ENCODE data around the gene DCTN4. TPM values are rescaled to one million over a fixed set of nuclear protein-coding genes. Genes with fewer than 3 reads are reported as not detected.

Gene DCTN4
- polyA plus RNA-seq, 2 of the 4 experiments (the other 2 are of a cell fraction): 18.7 to 38.4 TPM

DNA sequence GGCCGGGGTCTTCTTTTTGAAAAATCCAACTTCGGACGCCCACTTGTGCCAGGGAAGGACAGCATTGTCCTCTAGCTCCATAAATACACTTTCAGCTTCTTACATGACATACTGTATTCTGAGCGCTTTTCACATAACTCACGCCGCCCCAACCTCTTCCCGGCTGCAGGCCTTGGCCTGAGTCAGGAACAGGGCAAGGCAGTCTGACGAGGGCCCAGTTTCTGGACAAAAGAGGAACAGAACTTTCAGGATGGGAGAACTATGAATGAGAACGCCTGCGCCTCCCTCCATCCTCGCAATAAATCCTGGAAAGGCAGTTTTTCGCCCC, 650 bp downstream of the DCTN4 start:
- CTCF ChIA-PET: interaction anchor here (0.5 to 2.2 kb wide), 4 partner anchors 17 to 413 kb away, joined by 3 to 8 read pairs (median 5); partner anchors contain the start of gene SMIM3

GRCh38 chr5:150757087-150757649, 1.6 kb downstream of the DCTN4 start:
- FAIRE-seq (no peak), DNase-seq (ENCODE audit: low read depth in 1 of 2, low spot score in 1 of 2) (no peak), ATAC-seq (no peak)
- POLR2A ChIA-PET: no interaction called here
- peak overlapping the region; percentile 58 to 93; a peak in 5 of 6 replicates for H3K27ac ChIP-seq
- peak overlapping the region; percentile 87 for H3K4me2 ChIP-seq
- peak overlapping the region; percentile 58 for H3K4me3 ChIP-seq
- no peak for TF ChIP-seq NPAS2 (CRISPR knock-in tag; IDR thresholded peaks at IDR 0.05; ENCODE audit: borderline replicate concordance)
- peak; percentile 42 for TF ChIP-seq MAFK (IDR thresholded peaks at IDR 0.05; ENCODE audit: partially characterized antibody)
- H3K9me3 ChIP-seq: no peaks in the 10 kb centered on the region
- 85% methylated on average over 1 of the region's 1 CpG for WGBS (ENCODE audit: missing lambda C conversion rate)
- CTCF ChIA-PET: interaction anchor here (0.5 to 2.2 kb wide), 3 partner anchors 16 to 24 kb away, joined by 3 to 7 read pairs (median 3); no protein-coding TSS in a partner anchor
- H3K4me1 ChIP-seq: peaks cover 13% of the 10 kb centered on the region

More for the DNA sequence above, 650 bp downstream of the DCTN4 start:
- TF ChIP-seq, protein P1, sequence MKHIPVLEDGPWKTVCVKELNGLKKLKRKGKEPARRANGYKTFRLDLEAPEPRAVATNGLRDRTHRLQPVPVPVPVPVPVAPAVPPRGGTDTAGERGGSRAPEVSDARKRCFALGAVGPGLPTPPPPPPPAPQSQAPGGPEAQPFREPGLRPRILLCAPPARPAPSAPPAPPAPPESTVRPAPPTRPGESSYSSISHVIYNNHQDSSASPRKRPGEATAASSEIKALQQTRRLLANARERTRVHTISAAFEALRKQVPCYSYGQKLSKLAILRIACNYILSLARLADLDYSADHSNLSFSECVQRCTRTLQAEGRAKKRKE (CRISPR knock-in tag; IDR thresholded peaks at IDR 0.05; ENCODE audit: low read depth): no peak
- peak; percentile 38; the same call in 1 of the 2 replicates for TF ChIP-seq PHF8 (IDR thresholded peaks at IDR 0.05; ENCODE audit: borderline replicate concordance, low read depth)
- peak overlapping the region; percentile 87 for H3K4me2 ChIP-seq
- DNase-seq (ENCODE audit: low read depth in 1 of 2, low spot score in 1 of 2) (peak in 1 of 2 experiments; percentile 17), ATAC-seq (peak; percentile 51 to 59), FAIRE-seq (no peak)
- under 1% methylated on average over 12 of the region's 12 CpGs for WGBS (ENCODE audit: missing lambda C conversion rate)
- H3K4me3 ChIP-seq: peak overlapping the region; percentile 58
- peak overlapping the region; percentile 91 to 93 for H3K27ac ChIP-seq
- H3K9me3 ChIP-seq: no peaks in the 10 kb centered on the region
- peaks cover 13% of the 10 kb centered on the region for H3K4me1 ChIP-seq
- POLR2A ChIA-PET: interaction anchor here (1.0 to 1.4 kb wide), 6 partner anchors 8 to 495 kb away, joined by 3 to 22 read pairs (median 5); partner anchors contain the start of genes GM2A, RBM22, RPS14 and SMIM3

DNA sequence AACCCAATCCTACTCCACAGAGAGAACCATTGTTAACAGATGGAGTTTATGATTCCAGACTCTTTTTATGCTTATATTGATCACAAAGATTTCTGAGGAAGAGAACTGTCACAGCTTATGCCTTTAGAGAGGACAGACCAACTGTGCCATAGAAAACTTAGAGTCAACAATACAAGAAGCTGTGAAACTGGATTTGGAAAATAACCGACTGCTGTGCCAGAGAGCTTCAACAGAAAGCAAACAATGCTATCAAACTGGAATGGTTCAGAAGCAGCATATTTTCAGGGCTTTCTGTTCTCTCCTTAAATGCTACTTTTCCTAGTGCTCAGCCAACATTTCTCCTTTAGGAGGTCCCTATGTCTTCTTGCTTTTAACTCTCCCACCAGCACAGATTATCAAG, 5.0 kb downstream of the DCTN4 start:
- TF ChIP-seq HEYL (CRISPR knock-in tag; IDR thresholded peaks at IDR 0.05) (no peak), GATA3 (IDR thresholded peaks at IDR 0.05; ENCODE audit: borderline replicate concordance) (no peak)
- Histone ChIP-seq H3K27ac (no peak overlapping the region), H3K4me2 (no peak overlapping the region), H3K4me1 (peaks cover 13% of the 10 kb centered on the region), H3K9me3 (no peaks in the 10 kb centered on the region), H3K4me3 (no peak overlapping the region)
- ATAC-seq (no peak), FAIRE-seq (no peak), DNase-seq (ENCODE audit: low read depth in 1 of 2, low spot score in 1 of 2) (no peak)
- ChIA-PET POLR2A (no interaction called here), CTCF (no interaction called here)
- WGBS (ENCODE audit: missing lambda C conversion rate): 79% methylated on average over 1 of the region's 1 CpG

- Histone ChIP-seq H3K9me3 (no peaks in the 10 kb centered on the region), H3K4me1 (peaks cover 13% of the 10 kb centered on the region), H3K27ac (no peak overlapping the region), H3K4me3 (no peak overlapping the region), H3K4me2 (no peak overlapping the region)
- ATAC-seq (no peak), DNase-seq (ENCODE audit: low read depth in 1 of 2, low spot score in 1 of 2) (no peak), FAIRE-seq (no peak)
- ChIA-PET POLR2A (no interaction called here), CTCF (interaction anchor here (1.1 kb wide), 1 partner anchor 19 kb away, joined by 4 read pairs; no protein-coding TSS in a partner anchor)
- TF ChIP-seq RNF2 (IDR thresholded peaks at IDR 0.05; ENCODE audit: borderline replicate concordance, low read depth): no peak
- TF ChIP-seq, protein P2, sequence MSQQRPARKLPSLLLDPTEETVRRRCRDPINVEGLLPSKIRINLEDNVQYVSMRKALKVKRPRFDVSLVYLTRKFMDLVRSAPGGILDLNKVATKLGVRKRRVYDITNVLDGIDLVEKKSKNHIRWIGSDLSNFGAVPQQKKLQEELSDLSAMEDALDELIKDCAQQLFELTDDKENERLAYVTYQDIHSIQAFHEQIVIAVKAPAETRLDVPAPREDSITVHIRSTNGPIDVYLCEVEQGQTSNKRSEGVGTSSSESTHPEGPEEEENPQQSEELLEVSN (IDR thresholded peaks at IDR 0.05; ENCODE audit: borderline replicate concordance, low read depth): no peak
- TF ChIP-seq BCL3 (IDR thresholded peaks at IDR 0.05): no peak
- TF ChIP-seq KDM1A (IDR thresholded peaks at IDR 0.05; ENCODE audit: low read depth): no peak
- TF ChIP-seq RCOR1 (IDR thresholded peaks at IDR 0.05; ENCODE audit: low read depth, low read length): no peak
- TF ChIP-seq FOSB (CRISPR knock-in tag; IDR thresholded peaks at IDR 0.05): no peak
- no peak for TF ChIP-seq RARB (CRISPR knock-in tag; IDR thresholded peaks at IDR 0.05)
- TF ChIP-seq JUN (IDR thresholded peaks at IDR 0.05): no peak
- no peak for TF ChIP-seq ZFP36 (IDR thresholded peaks at IDR 0.05; ENCODE audit: borderline replicate concordance, partially characterized antibody)
- TF ChIP-seq, protein P1 (CRISPR knock-in tag; IDR thresholded peaks at IDR 0.05; ENCODE audit: low read depth): no peak
- no peak for TF ChIP-seq TP53 (CRISPR knock-in tag; IDR thresholded peaks at IDR 0.05)
- no peak for TF ChIP-seq HOXB5 (CRISPR knock-in tag; IDR thresholded peaks at IDR 0.05)
- TF ChIP-seq FOXS1 (CRISPR knock-in tag; IDR thresholded peaks at IDR 0.05): no peak
- TF ChIP-seq, protein P3, sequence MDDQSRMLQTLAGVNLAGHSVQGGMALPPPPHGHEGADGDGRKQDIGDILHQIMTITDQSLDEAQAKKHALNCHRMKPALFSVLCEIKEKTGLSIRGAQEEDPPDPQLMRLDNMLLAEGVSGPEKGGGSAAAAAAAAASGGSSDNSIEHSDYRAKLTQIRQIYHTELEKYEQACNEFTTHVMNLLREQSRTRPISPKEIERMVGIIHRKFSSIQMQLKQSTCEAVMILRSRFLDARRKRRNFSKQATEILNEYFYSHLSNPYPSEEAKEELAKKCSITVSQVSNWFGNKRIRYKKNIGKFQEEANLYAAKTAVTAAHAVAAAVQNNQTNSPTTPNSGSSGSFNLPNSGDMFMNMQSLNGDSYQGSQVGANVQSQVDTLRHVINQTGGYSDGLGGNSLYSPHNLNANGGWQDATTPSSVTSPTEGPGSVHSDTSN (IDR thresholded peaks at IDR 0.05): no peak
- TF ChIP-seq EHMT2 (IDR thresholded peaks at IDR 0.05; ENCODE audit: low read depth): no peak
- TF ChIP-seq BHLHE40 (IDR thresholded peaks at IDR 0.05; ENCODE audit: low read depth, low read length): no peak
- TF ChIP-seq HEYL (CRISPR knock-in tag; IDR thresholded peaks at IDR 0.05): no peak
- WGBS (ENCODE audit: missing lambda C conversion rate): 75% methylated on average over 5 of the region's 5 CpGs
Observed at GRCh38 chr5:150753463-150753862, 5.4 kb downstream of the DCTN4 start.
